ENCODE data around the gene WDR1.

WDR1 gene

DNA sequence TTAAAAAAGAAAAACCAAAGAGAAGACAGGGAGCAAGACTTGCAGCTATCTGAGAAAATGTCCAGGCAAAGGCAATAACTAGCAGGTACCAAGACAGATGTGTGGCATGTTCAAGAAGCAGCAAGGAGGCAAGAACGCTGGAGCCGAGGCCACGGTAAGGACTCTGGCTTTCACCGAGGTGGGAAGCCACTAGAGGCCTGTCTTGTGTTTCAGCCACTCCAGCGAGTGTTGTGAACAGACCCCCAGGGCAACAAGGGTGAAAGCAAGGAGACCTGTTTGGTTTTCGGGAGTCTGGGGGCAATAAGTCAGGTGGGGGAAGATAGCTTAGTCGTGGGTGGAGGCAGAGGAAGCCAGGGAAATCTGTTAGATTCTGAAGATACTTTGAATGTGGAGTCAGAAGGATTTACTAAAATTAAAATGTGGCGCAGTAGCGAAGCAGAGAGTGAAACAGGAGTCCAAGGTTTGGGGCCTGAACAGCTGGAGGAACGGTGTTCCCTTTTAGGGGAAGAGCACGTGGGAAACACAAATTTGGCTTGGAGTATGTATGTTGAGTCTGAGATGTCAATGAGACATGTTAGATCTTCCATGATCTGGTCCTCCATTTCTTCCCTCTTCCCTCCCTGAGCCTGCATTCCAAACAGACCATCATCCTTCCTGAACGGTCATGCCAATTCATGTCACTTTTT is 3.1 kb downstream of the WDR1 start:
- DNase-seq, result no peak

DNA sequence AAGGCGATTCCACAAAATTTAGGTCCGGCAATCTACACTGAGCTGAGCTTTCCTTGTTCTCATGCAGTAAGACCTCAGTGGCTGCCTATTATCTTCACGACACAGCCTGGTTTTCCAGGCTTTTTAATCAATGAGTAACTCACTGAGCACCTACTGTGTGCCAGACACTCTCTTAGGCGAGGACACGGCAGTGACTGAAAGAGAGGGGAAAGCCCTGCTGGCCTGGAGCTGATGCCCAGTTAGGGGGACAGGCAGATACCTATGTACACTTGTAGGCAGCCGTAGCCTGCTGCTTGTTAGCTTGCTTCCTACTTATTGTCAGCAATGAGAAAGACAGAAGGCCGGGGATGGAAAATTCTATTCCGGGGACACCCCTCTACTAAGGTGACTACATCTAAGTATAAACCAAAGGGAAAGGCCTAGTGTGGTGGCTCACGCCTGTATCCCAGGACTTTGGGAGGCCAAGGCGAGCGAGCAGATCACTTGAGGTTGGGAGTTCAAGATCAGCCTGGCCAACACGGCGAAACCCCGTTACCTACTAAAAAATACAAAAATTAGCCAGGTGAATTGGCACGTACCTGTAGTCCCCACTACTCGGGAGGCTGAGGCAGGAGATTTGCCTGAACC is 3.8 kb downstream of the WDR1 start:
- no peak for DNase-seq

- DNase-seq, result no peak
Observed at GRCh38 chr4:10111067-10111801, 5.4 kb downstream of the WDR1 start.

DNA sequence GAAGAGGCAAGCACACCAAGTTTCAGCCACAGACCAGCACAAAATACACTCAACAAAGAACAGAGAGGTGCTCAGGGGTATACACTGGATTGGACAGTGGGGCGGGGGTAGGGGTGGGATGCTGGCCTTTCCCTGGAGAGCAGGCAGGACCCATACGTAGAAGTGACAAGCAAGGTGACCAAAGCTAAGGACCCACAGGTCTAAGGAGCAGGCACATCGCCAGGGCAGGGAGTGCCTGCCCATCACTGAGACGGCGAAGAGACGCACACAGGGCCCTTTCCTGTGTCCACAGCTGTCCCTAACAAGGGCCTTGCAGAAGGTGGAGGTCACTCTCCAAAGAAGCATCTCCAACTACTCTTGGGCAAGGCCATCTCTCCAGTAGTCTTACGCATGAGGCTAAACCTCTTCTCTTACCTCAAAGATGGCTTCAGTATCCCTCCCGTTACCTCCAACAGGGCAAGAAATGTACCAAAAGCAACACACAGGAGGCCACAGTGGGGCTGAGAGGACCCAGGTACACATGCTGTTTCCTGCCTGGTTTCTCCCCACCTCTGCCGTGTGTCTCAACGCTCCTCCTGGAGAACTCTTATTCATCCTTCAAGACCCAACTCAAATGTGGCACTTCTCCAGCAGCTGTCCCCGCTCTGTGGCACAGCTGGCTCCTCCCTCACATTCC is 6.5 kb downstream of the WDR1 start:
- no peak for DNase-seq

- DNase-seq, result peak; percentile 57
Observed at GRCh38 chr4:10108818-10109783, 7.5 kb downstream of the WDR1 start.

- no peak for DNase-seq
Observed at GRCh38 chr4:10108391-10108790, 8.2 kb downstream of the WDR1 start.

DNA sequence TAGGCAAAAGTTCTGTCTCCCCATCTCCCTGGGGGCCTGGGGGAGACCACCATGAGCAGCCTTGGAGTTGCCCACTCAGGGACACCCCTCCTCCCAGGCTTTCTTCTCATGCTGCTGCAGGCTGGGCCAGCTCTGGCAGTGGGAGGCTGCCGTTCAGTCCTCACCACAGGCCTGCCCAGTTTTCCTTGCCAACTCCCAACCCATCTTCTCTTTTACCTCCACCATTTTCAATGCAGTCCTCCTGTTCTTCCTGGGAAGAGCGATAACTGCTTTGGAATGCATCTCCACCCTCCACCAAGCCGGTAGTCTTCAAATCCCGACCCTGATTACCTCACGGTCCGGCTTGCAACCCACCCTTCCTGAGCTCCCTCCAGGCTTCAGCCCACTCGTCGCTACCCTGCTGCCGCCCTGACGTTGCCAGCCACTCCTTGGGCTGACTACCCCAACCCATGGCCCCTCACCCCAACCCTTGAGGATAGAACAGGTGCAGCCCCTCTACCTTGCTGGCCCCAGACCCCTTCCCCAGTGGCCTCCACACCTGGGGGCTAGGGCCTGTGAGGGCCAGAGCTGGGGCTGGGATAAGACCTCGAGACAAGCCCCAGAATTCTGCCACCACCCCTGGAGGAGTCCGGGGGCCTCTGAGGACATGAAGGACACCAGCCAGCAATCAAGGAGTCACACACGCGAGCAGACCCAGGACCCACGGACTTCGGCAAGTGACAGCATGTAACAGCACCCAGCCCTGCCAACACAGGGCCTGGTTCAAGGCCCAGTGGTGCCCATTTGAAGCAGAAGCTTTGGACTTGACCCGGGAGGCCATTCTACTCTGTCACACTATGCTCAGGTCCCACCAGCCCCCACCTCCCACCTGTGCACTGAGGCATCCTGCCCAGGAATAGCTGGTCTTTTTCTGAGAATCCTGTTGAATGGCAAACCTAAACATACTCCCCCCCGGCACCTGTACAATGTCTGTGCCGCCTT is 9.2 kb downstream of the WDR1 start:
- no peak for DNase-seq

GRCh38 chr4:10106421-10107039 is 10.1 kb downstream of the WDR1 start:
- peak; percentile 83 for DNase-seq

GRCh38 chr4:10105920-10106319 is 10.7 kb downstream of the WDR1 start:
- DNase-seq, result no peak

- no peak for DNase-seq
Observed at GRCh38 chr4:10105421-10105820, 11.2 kb downstream of the WDR1 start.

GRCh38 chr4:10104991-10105276 is 11.7 kb downstream of the WDR1 start:
- DNase-seq, result no peak

DNA sequence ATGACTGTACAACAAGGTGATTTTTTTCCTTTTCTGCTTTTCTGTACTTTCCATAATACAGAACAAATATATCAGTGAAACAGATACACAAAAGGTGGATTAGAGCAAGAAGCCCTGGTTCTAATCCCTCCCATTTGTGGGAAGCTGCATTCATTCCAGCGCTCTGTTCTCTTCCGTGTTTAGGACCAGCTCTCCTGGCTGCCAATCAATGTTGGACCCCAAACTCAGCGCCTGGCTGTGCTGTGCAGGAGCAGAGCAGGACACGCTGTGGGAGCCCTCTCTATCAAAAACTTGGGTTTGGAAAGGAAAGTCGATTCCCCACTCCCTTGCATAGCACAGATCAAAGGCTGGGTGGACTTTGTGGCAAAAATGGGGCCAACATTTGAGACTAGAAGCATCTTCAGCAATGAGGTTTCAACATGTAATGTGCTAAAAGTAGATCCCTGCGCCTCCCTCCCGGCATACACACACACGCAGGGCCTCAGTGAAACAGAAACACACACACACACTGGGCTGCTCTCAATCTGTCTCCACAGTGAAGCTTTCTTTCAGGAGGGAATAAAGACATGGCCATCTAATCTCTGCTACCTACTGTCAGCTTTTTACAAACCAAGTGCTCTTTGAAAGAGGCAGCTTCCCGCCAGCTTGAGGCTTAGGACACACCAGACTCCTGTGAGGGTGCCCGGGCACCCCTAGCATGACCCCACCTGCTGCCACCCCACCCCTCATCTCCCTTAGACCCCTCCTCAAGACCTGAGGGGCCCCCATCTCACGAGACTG is 12.2 kb downstream of the WDR1 start:
- no peak for DNase-seq

GRCh38 chr4:10102474-10103332 is 13.9 kb downstream of the WDR1 start:
- DNase-seq, result no peak

DNA sequence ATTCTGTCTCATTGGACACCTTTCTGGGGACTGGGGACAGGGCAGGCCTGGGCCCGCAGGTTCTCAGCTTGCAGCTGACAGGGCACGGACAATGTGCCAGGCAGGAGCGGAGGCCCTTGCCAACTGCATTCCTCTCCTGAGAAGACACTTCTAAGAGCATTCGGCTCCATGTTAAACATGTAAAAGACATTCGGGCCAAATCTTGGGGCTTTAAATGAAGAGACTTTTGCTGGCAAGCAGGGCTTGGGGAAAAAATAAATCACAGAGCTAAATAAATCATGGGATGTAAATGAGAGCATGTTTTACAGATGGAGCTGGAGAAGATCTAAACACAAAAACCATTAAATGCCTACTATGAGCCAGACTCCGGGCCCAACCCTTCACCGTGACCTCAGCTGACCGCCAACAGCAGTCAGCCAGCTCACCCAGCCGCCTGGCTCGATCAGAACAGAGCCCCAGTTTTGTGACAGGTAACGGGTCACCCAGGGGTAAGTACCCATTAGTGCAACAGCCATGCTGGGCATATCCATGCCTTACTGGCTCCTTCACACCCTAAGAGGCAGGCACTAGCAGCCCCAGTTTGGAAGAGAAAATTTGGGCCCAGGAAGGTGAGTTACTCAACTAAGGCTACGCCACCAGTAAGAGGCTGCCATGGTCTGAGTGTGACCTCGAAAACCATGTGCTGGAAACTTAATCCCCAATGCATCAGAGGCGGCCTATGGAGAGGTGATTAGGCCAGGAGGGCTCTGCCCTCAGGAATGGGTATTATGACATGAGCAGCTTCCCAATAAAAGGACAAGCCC is 14.7 kb downstream of the WDR1 start:
- DNase-seq, result no peak

DNA sequence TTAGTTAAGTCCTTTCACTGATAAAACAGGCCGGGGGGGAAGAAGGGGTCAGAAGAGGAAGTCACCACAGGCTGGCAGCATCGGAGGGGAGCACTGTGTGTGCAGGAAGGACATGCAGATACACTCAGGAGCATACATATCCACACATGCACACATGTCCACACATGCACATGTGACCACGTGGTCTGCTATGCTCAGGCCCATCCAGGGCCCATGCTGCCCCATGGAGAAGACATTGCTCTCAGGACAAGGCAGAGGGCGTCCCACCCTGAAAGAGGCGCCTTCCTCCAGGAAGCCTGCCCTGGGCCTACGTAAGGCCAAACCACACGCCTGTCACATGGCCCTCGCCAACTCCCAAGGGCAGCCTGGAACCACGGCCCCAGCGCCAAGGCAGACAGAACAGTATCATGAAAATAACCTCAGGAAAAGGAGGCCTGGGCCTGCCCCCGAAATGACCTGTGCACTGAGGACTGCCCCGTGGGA is 15.8 kb downstream of the WDR1 start:
- no peak for DNase-seq

DNA sequence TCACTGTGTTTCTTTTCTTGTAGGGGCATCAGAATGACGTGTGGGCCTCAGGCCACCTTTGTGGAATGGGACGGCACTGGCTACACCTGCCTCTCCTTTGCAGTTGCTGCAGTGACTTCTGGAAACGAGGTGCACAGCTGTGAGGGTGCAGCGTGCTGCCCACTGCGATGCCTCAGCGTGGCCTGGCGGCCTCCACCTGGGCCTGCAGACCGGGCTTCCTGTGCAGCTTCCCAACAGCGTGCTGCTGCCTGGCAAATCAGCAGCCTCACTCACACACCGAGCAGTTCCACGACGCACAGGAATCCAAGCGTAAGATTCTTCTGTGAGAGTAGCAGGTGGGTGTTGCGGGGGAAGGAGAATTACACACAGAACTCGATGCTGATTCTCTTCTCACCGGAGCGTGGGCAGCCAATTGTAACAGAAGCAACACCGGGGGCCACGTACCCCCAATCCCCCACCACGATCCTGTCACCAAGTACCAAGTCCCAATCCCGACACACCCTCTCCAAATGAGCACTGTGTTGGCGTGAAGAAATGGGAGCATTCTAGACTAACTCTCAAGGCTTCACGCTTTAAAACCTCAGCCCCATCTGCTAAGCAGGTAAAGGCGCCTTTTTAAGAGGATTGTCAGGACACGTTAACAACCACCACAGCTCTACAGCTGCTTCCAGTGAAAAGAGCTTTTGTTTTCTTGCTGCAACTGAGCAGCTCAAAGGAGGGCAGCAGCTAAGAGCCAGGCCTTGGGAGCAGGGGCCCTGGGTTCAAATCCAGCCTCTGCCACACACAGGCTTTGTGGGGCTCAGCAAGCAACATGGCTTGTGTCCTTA is 16.9 kb downstream of the WDR1 start:
- peak; percentile 63 for DNase-seq

GRCh38 chr4:10098780-10099160 is 17.8 kb downstream of the WDR1 start:
- peak; percentile 45 for DNase-seq
